ENCODE data around the gene ACADVL.

GRCh38 chr17:7241090-7241733 lies 21.5 kb downstream of the ACADVL start:
- TF ChIP-seq CTCF (IDR thresholded peaks at IDR 0.05), result no peak
- TF ChIP-seq POLR2A (IDR thresholded peaks at IDR 0.05), result no peak

Measured in right lobe of liver (tissue), 4 donors.